Measurements from ENCODE around the gene CRP.

DNA sequence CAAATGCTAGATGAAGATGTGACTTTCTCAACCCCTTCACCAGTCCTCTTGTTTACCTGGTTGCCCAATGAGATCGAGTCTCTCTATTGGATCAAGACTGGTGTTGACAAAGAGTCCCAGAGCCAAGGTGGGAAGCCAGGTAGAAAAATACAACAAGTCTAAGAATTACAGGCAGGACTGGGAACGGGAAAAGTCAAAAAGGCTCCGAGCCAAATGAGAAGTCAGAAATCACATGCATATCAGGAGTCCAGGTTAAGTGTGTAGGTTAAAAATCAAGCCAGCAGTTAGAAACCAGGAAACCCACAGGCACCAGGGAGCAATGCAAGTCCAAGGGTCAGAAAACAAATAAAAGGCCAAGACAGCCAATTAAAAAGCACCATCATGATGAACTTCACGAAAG, 39.0 kb upstream of the CRP start:
- TF ChIP-seq, protein P1, sequence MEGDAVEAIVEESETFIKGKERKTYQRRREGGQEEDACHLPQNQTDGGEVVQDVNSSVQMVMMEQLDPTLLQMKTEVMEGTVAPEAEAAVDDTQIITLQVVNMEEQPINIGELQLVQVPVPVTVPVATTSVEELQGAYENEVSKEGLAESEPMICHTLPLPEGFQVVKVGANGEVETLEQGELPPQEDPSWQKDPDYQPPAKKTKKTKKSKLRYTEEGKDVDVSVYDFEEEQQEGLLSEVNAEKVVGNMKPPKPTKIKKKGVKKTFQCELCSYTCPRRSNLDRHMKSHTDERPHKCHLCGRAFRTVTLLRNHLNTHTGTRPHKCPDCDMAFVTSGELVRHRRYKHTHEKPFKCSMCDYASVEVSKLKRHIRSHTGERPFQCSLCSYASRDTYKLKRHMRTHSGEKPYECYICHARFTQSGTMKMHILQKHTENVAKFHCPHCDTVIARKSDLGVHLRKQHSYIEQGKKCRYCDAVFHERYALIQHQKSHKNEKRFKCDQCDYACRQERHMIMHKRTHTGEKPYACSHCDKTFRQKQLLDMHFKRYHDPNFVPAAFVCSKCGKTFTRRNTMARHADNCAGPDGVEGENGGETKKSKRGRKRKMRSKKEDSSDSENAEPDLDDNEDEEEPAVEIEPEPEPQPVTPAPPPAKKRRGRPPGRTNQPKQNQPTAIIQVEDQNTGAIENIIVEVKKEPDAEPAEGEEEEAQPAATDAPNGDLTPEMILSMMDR (IDR thresholded peaks at IDR 0.05; ENCODE audit: insufficient read depth, low read length) = no peak
- TF ChIP-seq REST (IDR thresholded peaks at IDR 0.05; ENCODE audit: insufficient replicate concordance, low read depth) (no peak), POLR2AphosphoS5 (IDR thresholded peaks at IDR 0.05; ENCODE audit: low read depth) (no peak), GABPA (IDR thresholded peaks at IDR 0.05; ENCODE audit: low read depth) (no peak), SPI1 (IDR thresholded peaks at IDR 0.05; ENCODE audit: borderline replicate concordance, low read depth) (no peak)
